ENCODE measurements around the gene DLG2.

DNA sequence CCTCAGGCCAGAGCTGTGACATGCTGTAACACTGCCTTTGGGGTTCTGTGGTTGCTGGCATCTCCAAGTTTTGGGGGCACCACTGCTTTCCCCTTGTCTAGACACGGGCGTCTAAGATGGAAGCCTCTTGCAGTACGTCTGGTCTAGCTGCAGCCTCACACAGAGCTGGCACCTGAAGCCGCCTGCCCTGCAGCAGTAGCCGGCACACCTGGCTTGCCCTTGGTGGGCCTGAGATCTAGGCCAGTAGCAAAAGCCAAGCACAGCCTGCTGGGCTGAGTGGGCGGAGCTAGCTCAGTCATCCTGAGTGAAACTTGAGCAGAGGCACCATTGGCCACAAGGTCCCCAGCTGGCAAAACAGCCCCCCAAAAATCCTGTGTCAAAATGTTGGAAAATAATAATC is 154.2 kb downstream of the DLG2 start:
- TF ChIP-seq, protein P1, sequence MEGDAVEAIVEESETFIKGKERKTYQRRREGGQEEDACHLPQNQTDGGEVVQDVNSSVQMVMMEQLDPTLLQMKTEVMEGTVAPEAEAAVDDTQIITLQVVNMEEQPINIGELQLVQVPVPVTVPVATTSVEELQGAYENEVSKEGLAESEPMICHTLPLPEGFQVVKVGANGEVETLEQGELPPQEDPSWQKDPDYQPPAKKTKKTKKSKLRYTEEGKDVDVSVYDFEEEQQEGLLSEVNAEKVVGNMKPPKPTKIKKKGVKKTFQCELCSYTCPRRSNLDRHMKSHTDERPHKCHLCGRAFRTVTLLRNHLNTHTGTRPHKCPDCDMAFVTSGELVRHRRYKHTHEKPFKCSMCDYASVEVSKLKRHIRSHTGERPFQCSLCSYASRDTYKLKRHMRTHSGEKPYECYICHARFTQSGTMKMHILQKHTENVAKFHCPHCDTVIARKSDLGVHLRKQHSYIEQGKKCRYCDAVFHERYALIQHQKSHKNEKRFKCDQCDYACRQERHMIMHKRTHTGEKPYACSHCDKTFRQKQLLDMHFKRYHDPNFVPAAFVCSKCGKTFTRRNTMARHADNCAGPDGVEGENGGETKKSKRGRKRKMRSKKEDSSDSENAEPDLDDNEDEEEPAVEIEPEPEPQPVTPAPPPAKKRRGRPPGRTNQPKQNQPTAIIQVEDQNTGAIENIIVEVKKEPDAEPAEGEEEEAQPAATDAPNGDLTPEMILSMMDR (IDR thresholded peaks at IDR 0.05; ENCODE audit: insufficient read depth, low read depth, low read length), result no peak
- TF ChIP-seq EZH2 (IDR thresholded peaks at IDR 0.05; ENCODE audit: insufficient read depth, low read length), result no peak
